GM19351 (cell line): ENCODE results near the gene UBQLN1.
"Not testable (repeated sequence)": the region's sequence is repeated elsewhere in the genome, so short reads cannot be mapped to it uniquely, and the experiment has no call there.

Experiments
- ATAC-seq: cut with Tn5 transposase; IDR thresholded peaks from one replicate; pipeline ENCODE4 v1.9.1; 2021; ENCODE audit warnings: mild to moderate bottlenecking, moderate library complexity; ENCODE audit not compliant: unreplicated experiment

UBQLN1 gene

GRCh38 chr9:83707768-83708514 lies at the start of gene UBQLN1:
UBQLN1 (minus strand) TSS chr9:83707958; CDS start chr9:83707679, 279 bp downstream.
- ATAC-seq = peak; percentile 66

GRCh38 chr9:83754383-83754977 lies 46.7 kb upstream of the UBQLN1 start:
- peak; percentile 77 for ATAC-seq

- no peak for ATAC-seq
Measured at GRCh38 chr9:83749706-83750105, 41.9 kb upstream of the UBQLN1 start.

DNA sequence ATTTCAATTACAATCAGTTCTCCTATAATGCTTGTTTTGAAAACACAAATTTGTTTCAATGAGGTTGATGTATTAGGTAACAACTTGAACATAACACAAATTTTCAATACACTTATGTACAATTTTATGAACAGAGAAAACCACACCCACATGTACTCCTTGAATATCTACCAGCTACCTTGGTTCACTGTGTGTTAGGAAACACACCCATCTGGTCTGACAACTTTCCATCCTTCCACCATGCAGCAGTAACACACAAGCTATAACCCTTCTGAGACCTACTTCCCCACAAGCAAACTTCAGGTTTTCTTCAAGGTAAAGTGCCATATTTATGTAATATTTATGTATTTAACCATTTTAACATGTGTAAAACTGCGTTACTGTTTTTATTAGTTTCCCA lies 36.4 kb upstream of the UBQLN1 start:
- ATAC-seq = no peak

DNA sequence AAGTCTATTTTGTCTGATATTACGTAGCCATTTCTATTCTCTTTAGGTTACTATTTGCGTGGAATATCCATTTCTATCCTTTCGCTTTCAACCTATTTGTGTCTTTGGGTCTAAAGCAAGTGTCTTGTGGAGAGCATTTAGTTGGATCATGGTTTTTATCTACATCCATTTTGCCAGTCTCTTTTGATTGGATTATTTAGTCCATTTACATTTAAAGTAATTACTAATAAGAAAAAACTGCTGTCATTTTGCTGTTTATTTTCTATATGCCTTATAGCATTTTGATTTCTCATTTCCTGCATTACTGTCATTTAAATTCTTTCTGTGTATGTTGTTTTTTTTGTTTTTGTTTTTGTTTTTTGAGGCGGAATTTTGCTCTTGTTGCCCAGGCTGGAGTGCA lies 26.0 kb upstream of the UBQLN1 start:
- ATAC-seq = no peak

DNA sequence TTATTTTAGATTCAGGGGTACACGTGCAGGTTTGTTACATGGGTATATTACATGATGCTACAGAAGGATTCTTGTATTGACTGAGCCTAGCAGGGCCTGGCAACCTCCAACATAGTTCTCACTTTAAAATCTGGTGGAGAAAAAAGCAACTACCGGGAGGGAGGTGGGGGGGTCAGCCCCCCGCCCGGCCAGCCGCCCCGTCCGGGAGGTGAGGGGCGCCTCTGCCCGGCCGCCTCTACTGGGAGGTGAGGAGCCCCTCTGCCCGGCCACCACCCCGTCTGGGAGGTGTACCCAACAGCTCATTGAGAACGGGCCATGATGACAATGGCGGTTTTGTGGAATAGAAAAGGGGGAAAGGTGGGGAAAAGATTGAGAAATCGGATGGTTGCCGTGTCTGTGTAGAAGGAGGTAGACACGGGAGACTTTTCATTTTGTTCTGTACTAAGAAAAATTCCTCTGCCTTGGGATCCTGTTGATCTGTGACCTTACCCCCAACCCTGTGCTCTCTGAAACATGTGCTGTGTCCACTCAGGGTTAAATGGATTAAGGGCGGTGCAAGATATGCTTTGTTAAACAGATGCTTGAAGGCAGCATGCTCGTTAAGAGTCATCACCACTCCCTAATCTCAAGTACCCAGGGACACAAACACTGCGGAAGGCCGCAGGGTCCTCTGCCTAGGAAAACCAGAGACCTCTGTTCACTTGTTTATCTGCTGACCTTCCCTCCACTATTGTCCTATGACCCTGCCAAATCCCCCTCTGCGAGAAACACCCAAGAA lies 21.0 kb upstream of the UBQLN1 start:
- not testable (repeated sequence) for ATAC-seq

GRCh38 chr9:83724436-83724835 lies 16.7 kb upstream of the UBQLN1 start:
- ATAC-seq = no peak

GRCh38 chr9:83722726-83723495 lies 15.2 kb upstream of the UBQLN1 start:
- ATAC-seq = no peak

- ATAC-seq = no peak
Measured at GRCh38 chr9:83721509-83721908, 13.8 kb upstream of the UBQLN1 start.

GRCh38 chr9:83715794-83716193 lies 8.0 kb upstream of the UBQLN1 start:
- no peak for ATAC-seq

- no peak for ATAC-seq
Measured at GRCh38 chr9:83715221-83715620, 7.5 kb upstream of the UBQLN1 start.

DNA sequence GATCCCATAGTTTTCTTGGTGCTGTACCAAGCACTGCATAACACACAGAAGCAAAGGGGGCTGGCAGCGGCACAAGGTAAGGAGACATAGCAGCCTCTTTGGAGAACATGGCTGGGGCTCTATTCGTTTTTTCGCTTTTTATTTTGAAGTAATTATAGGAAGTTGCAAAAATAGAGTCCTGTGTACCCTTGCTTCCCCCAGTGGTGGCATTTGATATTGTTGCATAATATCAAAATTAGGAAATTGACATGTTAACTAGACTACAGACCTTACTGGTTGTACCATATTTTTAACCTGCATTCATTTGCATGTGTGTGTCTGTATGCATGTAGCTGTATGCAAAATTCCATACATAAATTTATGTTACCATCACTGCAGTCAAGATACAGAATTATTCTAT lies 6.6 kb upstream of the UBQLN1 start:
- ATAC-seq = peak; percentile 64

- ATAC-seq = peak; percentile 60
Measured at GRCh38 chr9:83708515-83709158, 879 bp upstream of the UBQLN1 start.

DNA sequence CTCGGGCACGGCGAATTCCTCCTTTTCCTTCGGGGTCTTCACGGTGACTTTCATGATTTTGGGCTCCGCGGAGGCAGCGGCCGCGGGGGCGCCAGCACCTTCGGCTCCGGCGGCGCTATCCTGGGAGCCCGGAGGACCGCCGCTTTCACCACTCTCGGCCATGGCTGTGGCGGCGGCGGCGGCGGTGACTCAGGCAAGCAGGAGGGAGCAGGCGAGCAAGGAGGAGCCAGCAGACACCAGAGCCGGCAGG lies 315 bp downstream of the UBQLN1 start:
- peak; percentile 44 for ATAC-seq

GRCh38 chr9:83706676-83707517 lies 861 bp downstream of the UBQLN1 start:
- peak; percentile 12 for ATAC-seq

GRCh38 chr9:83705219-83705651 lies 2.5 kb downstream of the UBQLN1 start:
- not testable (repeated sequence) for ATAC-seq

DNA sequence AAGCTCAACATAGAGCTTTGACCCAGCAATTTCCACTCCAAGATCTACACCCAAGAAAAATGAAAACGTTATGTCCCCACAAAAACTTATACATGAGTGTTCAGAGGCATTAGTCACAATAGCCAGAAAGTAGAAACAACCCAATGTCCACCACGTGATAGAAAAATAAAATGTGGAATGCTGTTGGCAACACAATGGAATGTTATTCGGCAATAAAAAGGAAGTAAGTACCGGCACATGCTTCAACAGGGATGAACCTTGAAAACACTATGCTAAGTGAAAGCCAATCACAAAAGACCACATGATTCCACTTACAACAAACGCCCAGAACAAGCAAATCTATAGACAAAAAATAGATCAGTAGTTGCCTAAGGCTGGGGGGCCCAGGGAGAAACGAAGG lies 6.0 kb downstream of the UBQLN1 start:
- no peak for ATAC-seq

DNA sequence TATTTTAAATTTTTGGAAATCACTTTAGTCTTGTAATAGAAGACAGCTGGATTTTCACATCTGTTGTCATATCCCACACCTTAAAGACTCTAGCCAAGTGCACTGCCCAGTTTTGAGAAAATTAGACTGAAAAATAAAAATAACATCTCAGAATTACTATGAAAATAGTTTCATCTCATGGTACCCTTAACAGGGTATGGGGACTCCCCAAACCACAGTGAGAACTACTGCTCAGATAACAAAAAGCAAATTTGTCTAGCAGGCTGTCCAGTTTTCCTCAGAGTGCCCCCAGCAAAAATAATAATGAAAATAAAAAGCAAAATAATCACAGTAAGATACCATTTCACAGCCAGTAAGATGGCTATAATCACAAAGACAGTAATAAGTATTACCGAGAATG lies 6.5 kb downstream of the UBQLN1 start:
- peak; percentile 33 for ATAC-seq

DNA sequence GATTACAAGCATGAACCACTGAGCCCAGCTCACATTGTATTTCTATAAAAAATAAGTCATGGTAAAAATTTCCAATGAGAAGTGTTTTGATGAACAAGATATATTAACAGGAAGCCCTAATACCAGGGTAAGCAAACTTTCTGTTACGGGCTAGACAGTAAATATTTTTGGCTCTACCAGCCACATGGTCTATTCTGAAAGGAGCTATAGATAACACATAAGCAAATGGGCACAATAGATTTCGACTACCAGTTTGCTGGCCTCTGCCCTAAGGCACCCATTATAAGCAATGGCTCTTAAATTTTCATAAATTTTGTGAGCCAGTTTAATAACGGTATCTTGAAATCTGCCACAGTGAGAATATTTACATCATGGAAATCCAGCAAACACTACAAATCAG lies 8.1 kb downstream of the UBQLN1 start:
- no peak for ATAC-seq
